Endothelial cell (in vitro differentiated cells): ENCODE data around the gene RORC. TPM values are rescaled to one million over a fixed set of nuclear protein-coding genes. Genes with fewer than 3 reads are reported as not detected.

ENCODE experiments used
- DNase-seq: peaks from one replicate; pipeline ENCODE4 v3.0.0; 2021; ENCODE audit warnings: low spot score
- H3K27ac Mint-ChIP-seq: one replicate; pipeline ENCODE4 v1.8.0; 2021; ENCODE audit warnings: mixed read lengths, inconsistent platforms; ENCODE audit not compliant: unreplicated experiment
- H3K27me3 Mint-ChIP-seq: one replicate; pipeline ENCODE4 v1.8.0; 2021; ENCODE audit warnings: mild to moderate bottlenecking, moderate library complexity, mixed read lengths, inconsistent platforms; ENCODE audit not compliant: unreplicated experiment
- H3K36me3 Mint-ChIP-seq: one replicate; pipeline ENCODE4 v1.8.0; 2021; ENCODE audit warnings: mild to moderate bottlenecking, low read depth, mixed read lengths, inconsistent platforms; ENCODE audit not compliant: unreplicated experiment
- H3K4me1 Mint-ChIP-seq: one replicate; pipeline ENCODE4 v1.8.0; 2021; ENCODE audit warnings: mild to moderate bottlenecking, mixed read lengths, inconsistent platforms; ENCODE audit not compliant: unreplicated experiment
- H3K4me3 Mint-ChIP-seq: one replicate; pipeline ENCODE4 v1.8.0; 2021; ENCODE audit warnings: mild to moderate bottlenecking, mixed read lengths, inconsistent platforms; ENCODE audit not compliant: unreplicated experiment
- H3K9me3 Mint-ChIP-seq: one replicate; pipeline ENCODE4 v1.8.0; 2021; ENCODE audit warnings: mixed read lengths, inconsistent platforms; ENCODE audit not compliant: unreplicated experiment
- total RNA-seq: library from RNA; stranded (reverse); fragmentation: NEBNext Ultra II Directional; extraction: Animal tissue kit (Norgen Biotek cat#: 25700); gene quantifications from one replicate; pipeline ENCODE4 v1.2.1, GENCODE V29; 2021; ENCODE audit not compliant: unreplicated experiment
- TF ChIP-seq, protein P1 (sequence below): fragments of 200-600 bp; sonication (generic); IDR thresholded peaks from one replicate; pipeline ENCODE4 v1.5.0; 2021; ENCODE audit warnings: antibody characterized with exemption; ENCODE audit not compliant: unreplicated experiment

Gene RORC
- total RNA-seq, 1 donor from 2014 or later, result 1.0 TPM

DNA sequence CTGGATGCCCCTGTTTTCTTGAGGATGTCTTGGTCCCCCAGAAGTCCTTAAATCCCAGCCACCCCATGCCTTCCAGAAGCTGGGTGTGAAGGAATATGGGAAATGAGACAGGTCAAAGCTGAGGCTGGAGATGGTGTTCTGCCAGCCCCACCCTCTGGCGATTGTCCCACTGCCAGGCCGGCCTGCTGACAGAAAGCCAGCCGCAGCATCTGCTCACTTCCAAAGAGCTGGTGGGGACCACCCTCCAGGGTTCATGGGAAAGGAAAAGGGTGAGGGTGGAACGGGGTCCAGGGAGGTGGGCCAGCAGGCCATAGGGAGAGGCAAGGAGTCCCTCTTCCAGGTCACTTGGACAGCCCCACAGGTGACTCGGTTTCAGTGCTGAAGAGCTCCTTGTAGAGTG, 24.5 kb downstream of the RORC start:
- Mint-ChIP-seq H3K4me3 (no peak overlapping the region), H3K27me3 (peaks cover 8% of the 10 kb centered on the region), H3K9me3 (no peaks in the 10 kb centered on the region), H3K27ac (no peak overlapping the region), H3K4me1 (peaks cover 37% of the 10 kb centered on the region), H3K36me3 (peaks cover 10% of the 10 kb centered on the region)
- TF ChIP-seq, protein P1, sequence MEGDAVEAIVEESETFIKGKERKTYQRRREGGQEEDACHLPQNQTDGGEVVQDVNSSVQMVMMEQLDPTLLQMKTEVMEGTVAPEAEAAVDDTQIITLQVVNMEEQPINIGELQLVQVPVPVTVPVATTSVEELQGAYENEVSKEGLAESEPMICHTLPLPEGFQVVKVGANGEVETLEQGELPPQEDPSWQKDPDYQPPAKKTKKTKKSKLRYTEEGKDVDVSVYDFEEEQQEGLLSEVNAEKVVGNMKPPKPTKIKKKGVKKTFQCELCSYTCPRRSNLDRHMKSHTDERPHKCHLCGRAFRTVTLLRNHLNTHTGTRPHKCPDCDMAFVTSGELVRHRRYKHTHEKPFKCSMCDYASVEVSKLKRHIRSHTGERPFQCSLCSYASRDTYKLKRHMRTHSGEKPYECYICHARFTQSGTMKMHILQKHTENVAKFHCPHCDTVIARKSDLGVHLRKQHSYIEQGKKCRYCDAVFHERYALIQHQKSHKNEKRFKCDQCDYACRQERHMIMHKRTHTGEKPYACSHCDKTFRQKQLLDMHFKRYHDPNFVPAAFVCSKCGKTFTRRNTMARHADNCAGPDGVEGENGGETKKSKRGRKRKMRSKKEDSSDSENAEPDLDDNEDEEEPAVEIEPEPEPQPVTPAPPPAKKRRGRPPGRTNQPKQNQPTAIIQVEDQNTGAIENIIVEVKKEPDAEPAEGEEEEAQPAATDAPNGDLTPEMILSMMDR, result no peak
- DNase-seq, result no peak

DNA sequence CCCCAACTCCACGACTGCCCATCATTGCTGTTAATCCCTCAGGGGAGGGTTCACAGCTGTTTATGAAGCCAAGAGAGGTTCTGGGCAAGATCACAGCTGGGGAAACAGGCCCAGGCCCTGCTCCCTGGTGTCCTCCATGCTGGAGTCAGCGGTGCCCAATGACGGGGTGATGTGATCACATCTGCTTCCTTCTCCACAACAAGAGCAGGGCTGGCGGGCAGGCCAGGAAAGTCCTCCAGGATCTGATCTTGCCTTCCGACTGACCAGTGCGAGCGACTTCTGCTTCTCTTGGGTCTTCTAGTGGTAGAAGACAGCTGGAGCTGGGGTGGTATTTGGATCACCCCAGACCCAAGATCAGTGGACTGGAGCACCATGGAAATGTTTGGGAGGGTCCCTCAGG, 25.4 kb downstream of the RORC start:
- Mint-ChIP-seq H3K4me3 (no peak overlapping the region), H3K4me1 (peaks cover 37% of the 10 kb centered on the region), H3K36me3 (peaks cover 10% of the 10 kb centered on the region), H3K9me3 (no peaks in the 10 kb centered on the region), H3K27me3 (peaks cover 9% of the 10 kb centered on the region), H3K27ac (no peak overlapping the region)
- no peak for DNase-seq
- TF ChIP-seq, protein P1, result no peak

DNA sequence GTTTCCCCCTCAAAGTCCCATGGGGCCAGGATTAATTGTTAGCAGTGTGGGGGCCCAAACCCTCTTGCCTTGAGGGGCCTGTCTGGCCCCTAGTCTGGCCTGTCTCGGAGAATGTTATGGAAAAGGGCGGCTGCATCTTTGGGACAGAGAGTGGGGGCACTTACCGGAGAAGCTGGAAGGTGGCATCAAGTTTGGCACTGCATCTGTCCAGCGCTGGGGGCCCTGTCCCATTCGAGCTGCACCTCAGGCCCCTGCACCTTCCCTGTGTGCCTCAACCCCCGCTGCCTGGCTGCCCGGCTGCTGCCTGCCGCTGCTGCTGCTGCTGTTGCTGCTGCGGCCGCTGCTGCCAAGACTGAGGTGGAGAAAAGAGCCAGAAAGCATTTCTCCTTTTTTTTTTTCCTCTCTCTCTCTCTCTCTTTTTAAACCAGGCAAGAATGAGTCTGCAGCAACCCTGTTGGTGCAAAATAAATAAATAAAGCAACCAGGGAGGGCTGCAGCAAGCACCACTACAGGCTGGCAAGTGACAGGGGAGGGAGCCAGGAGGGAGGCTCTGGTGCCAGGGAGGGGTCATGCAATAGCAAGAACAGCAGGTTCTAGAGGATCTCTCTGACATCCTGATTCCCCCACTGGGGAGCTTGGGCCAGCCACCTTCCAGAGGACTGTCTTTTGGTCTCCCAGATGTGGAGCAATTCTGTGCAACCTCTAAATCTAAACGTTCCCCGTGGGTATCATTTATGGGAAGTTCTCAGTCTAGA, 26.4 kb downstream of the RORC start, which contains the start of gene LINGO4:
Gene LINGO4 (minus strand): TSS at position 354 of the 755 bp plus-strand sequence. CDS start 2,715 bp downstream, outside the sequence.
- Mint-ChIP-seq H3K4me3 (no peak within 1 kb of the TSS), H3K9me3 (no peaks in the 10 kb centered on the region), H3K27ac (peak within 1 kb of the TSS; percentile 61), H3K36me3 (peaks cover 10% of the 10 kb centered on the region), H3K4me1 (peaks cover 39% of the 10 kb centered on the region), H3K27me3 (peaks cover 11% of the 10 kb centered on the region)
- DNase-seq, result no peak
- TF ChIP-seq, protein P1, result no peak

GRCh38 chr1:151803915-151804314, 27.7 kb downstream of the RORC start:
- Mint-ChIP-seq H3K4me1 (peaks cover 41% of the 10 kb centered on the region), H3K36me3 (peaks cover 10% of the 10 kb centered on the region), H3K27ac (no peak overlapping the region), H3K4me3 (no peak overlapping the region), H3K9me3 (no peaks in the 10 kb centered on the region), H3K27me3 (peaks cover 7% of the 10 kb centered on the region)
- TF ChIP-seq, protein P1, result no peak
- no peak for DNase-seq

DNA sequence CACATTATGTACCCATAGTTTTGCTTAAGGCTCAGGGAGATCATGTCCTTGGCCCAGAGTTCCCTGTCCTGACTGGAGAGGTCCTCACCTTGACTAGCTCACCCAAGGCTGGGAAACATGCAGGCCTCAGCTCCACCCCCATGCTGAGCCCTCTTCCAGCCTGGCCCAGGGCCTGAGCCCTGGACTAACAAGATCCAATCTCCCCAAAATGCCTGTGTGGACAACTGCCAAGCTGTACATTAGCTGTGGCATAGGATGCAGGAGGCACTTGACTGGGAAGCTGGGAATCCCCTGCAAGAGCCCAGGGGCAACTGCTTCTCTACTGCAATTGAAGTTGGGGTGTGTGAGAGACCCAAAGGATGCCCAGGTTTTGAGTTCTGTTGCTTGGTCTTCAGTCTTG, 28.4 kb downstream of the RORC start:
- no peak for DNase-seq

More for the DNA sequence above, 28.4 kb downstream of the RORC start:
- Mint-ChIP-seq H3K36me3 (peaks cover 5% of the 10 kb centered on the region), H3K27ac (no peak overlapping the region), H3K9me3 (no peaks in the 10 kb centered on the region), H3K4me1 (peaks cover 38% of the 10 kb centered on the region), H3K27me3 (peaks cover 7% of the 10 kb centered on the region), H3K4me3 (no peak overlapping the region)
- TF ChIP-seq, protein P1, result no peak
